Middle frontal gyrus (tissue), 1 donor: Measurements from ENCODE around the gene ABCA9.
"Not testable (repeated sequence)": the region's sequence is repeated elsewhere in the genome, so short reads cannot be mapped to it uniquely, and the experiment has no call there.

Experiments used
- DNase-seq: peaks from one replicate; pipeline ENCODE4 v3.0.0-alpha.2; 2015; ENCODE audit warnings: low spot score; ENCODE audit errors: extremely low spot score

Gene ABCA9

DNA sequence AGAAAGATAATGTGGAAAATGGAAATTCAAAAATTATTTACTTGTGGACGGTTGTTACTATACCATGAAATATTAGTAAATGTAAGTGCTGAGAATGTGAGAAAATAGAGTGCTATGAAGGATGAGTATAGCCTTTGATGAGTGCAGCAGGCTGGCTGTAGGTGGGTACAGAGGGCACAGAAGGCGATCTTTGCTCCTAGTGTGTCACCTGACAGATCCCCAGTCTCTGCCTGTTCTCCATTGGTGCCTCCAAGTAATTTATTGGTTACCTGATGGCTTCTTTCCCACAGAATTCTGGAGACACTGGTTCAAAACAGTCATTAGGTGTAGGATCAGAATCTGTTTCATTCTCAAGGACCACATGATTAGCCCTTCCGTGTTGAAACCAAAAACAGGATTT lies 28.9 kb downstream of the ABCA9 start:
- DNase-seq = no peak

DNA sequence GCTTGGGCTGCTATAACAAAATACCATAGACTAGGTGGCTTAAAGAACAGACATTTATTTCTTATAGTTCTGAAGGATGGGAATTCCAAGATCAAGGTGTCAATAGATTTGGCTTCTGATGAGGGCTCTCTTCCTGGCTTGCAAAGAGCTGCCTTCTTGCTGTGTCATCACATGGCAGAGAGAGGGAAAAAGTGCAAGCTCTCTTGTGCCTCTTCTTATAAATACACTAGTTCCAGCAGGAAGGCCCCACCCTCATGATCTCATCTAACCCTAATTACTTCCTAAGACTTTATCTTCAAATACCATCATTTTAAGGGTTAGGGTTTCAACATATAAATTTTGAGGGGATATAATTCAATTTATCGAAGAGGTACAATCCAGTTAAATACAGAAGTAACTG lies 30.6 kb downstream of the ABCA9 start:
- no peak for DNase-seq

DNA sequence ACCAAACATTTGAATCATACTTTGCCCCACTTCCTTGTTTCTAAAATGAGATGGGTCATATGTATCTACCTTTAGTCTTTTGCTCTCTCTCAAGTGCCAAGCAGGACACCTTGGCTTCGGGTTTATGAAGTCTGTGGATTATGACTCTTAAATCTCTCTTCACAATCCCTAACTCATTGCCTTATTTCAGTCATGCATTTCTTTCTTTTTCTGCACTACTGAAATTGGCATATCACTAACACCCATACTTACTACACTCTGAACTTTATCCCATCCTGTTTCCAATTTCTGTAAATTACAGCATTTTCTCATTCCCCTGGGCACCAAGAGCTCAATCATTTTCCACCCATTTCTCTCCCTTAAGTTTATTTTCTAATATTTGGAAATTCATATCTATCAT lies 42.0 kb downstream of the ABCA9 start:
- DNase-seq = no peak

DNA sequence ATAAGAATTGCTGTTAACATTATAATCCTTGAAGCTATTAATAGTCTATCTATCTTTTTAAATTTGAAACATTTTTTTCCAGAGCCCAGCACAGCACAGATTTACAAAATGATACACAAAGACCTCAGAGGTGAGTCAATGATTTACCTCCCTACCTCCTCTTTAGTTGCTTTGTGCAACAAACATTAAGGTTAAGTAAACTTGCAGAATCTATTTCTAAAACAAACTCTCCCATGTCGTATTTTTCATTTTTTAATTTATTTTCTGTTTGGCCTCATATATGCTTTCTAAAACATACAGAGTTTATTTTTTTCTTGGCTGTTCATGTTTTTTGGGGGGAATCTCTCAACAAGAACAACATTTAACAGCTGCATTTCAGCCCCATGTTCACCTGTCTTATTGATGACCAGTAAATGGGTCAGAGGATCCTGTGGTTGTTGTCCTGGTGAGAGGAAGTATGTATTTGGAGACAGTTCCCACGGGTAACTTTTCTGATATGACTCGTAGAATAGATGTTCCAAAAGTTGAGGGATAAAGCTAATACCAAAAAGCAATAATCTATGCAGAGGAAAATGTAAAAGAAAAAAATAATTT lies 42.6 kb downstream of the ABCA9 start:
- DNase-seq = no peak

DNA sequence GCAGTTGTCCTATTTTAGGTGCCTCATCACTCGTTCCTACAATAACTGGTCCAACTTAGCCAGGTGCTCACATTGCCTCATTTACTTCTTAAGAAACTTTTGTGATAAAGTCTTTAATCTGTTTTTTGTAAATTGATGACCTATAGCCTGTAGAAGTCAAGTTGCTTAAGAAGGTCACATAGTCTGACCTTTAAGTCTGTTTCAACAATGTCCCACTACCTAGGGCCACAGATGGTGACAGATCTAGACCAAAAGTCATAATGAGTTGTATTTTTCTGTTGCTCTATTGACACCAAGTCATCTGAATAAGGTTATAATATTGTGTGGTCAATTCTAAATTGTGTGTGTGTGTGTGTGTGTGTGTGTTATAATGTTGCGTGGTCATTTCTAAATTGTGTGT lies 45.1 kb downstream of the ABCA9 start:
- no peak for DNase-seq

DNA sequence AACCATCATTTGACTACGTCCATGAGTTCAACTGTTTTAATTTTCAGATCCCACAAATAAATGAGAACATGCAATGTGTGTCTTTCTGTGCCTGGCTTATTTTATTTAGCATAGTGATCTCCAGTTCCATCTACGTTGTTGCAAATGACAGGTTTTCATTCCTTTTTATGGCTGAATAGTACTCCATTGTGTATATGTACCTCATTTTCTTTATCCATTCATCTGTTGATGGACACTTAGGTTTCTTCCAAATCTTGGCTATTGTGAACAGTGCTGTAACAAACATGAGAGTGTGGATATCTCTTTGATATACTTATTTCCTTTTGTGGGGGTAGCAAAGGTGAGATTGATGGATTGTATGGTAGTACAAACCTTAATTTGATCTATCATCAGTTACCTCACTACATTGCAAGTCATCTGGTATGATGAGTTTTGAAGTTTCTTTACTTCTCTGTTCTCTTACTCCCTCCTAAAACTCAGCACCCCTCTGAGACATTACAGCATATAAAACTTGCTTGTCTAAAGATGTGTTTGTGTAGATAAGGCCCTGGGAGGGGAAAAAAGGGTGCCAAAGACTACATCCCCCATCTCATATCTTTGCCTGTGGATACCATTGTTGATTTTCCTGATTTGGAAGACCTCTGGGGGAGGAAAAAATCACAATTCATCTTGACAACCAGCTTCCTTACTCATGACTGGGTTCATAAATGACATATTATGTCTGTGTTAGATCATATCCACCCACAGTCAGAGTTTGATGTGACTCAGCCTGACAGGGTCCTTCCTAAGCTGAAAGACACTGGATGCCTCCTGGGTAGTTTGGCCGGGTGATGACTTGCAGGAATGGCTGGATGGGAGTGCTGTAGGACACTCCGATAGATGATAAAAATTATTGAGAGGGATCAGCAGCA lies 47.6 kb downstream of the ABCA9 start:
- DNase-seq = no peak

DNA sequence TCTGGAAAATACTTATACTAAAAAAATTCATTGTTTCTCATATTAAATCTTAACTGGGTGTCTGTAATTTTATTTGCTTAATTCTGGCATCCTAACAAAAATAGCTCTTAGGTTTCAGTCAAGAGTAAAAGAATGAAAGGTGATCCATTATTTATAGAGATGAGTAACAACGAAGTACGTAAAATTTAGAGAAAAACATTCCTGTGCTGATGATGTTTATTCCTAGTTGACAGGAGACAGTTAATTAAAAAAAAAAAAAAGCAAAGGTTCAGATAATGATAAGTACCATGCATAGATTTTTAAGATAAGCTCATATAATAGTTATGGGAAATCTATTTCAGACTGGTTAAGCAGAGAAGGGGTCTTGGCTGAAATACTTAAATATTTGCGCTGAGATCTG lies 50.8 kb downstream of the ABCA9 start:
- DNase-seq = no peak

DNA sequence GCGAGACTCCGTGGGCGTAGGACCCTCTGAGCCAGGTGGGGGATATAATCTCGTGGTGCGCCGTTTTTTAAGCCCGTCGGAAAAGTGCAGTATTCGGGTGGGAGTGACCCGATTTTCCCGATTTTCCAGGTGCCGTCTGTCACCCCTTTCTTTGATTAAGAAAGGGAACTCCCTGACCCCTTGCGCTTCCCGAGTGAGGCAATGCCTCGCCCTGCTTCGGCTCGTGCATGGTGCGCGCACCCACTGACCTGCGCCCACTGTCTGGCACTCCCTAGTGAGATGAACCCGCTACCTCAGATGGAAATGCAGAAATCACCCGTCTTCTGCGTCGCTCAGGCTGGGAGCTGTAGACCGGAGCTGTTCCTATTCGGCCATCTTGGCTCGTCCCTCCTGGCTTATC lies 56.0 kb downstream of the ABCA9 start:
- not testable (repeated sequence) for DNase-seq

DNA sequence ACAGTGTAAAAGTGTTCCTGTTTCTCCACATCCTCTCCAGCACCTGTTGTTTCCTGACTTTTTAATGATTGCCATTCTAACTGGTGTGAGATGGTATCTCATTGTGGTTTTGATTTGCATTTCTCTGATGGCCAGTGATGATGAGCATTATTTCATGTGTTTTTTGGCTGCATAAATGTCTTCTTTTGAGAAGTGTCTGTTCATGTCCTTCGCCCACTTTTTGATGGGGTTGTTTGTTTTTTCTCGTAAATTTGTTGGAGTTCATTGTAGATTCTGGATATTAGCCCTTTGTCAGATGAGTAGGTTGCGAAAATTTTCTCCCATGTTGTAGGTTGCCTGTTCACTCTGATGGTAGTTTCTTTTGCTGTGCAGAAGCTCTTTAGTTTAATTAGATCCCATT lies 61.0 kb downstream of the ABCA9 start:
- DNase-seq = not testable (repeated sequence)

DNA sequence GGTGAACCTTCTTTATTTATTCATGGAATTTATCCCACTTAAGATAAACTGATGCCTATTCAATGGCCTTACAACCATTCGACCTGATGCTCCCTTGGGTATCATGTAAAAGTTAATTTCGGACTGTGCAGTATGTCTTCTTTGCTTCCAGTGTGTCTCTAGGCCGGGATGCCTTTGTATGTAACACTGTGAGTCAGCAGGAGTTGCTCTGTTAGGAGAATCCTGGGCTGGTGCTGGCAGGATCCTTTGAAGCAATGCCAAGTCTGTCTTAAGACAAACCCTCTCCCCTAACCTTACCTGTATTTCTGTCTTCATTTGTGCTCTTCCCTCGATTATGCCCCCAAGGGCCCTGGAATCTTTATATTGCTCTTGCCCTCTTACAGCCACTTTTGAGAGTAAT lies 67.6 kb downstream of the ABCA9 start:
- no peak for DNase-seq

DNA sequence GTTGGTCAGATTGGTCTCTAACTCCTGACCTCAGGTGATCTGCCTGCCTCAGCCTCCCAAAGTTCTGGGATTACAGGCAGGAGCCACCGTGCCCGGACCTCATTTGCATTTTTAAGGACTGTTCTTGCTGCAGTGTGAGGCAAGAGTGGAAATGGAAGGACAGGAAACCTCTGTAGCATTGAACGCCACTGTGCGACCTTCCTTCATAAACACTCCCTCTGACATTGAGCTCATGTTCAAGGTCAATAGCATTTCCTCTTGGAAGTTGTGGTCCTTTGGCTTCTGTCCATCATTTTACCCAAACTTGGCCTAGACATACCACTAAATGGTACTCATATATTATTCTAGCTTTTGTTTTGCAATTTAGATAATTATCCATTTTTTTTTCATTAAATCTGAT lies 72.8 kb downstream of the ABCA9 start:
- no peak for DNase-seq

DNA sequence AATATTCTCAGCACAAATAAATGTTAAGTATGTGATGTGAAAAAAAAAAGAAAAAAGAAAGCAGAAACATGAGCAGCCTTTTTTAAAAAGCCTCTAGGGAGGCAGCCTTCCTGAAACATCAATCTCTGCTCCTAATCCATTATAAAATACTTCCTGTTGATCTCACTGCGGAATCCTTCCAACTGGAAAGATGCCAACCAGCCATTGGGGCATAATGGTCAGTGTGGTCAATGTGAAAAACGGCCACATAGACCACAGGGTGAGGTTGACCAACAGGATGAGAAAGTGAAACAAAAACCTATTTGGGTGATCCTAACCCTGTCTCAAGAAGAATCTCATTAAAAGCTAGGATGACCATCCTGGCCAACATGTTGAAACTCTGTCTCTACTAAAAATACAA lies 79.4 kb downstream of the ABCA9 start:
- DNase-seq = no peak

DNA sequence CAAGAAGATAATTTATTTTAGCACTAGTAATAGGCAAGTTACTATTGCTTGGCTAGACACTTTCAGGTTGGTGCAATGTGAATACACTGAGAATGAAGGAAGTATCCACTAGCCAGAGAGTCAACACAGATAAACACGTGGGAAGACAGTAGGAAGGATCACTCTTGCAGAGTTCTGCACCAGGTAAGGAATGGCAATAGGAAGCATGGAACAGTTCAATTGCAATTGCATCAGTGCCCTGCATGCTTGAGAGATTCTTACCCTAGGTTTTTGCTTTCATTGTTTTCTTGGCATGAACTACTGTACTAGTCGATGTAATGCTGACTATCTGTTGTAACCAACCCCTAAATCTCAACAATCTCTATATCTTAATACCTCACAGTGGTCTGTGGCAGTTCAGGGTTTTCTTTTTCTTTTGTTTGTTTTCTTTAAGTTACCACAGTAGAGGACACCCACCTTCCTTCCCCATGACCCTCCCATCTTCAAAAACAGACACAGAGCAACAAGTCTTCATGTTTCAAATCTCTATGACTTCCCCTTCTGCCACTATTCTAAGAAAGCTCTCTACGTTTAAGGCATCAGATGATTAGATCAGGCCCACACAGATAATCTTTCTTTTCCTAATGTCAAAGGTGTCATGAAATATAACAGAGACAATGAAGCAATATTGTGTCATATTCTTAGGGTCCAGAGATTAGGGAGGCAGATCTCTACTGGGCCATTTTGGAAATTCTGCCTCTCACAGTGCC lies 87.5 kb downstream of the ABCA9 start:
- DNase-seq = no peak

DNA sequence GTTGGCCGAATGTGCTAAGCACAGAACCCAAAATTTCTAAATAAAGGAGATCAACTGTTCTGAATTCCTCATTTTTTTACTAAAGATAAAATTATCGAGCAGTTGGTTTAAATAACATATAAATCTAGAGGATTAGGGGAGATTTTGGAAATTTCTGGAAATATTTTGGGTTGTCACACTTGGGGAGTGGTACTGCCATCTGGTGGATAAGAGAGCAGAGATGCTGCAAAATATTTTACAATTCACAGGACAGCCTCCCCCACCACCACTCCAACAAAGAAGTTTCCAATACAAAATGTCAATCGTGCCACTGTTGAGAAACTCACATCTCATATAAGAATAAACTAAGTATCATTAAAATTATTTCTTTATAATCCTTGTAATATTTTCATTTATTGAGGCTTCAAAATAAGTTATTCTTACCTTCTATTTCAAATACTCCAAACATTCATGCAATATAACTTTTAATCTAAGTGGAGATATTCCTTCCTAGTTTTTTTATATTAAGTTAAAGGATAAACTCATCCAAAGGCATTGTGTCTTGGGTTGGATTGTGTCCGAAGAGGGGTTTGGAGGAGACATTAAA lies 88.5 kb downstream of the ABCA9 start:
- peak; percentile 35 for DNase-seq

DNA sequence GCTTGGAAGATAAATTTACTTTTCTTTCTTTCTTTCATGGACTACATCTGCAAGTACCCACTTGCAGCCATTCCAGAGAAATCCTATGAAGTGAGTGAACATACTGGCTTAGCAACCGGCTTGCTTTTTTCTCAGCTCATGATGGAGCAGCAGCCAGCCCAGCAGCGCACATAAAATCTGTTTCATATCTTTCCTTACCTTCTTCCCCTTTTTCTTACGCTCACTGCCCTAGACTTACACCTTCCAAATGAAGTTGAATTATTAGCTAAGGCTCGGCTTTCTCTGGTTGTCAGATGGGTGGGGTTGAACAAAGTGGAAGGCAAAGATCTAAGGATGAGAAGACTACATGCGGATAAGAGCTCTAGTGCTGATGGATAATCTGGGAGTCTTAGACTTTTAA lies 91.6 kb downstream of the ABCA9 start:
- no peak for DNase-seq

DNA sequence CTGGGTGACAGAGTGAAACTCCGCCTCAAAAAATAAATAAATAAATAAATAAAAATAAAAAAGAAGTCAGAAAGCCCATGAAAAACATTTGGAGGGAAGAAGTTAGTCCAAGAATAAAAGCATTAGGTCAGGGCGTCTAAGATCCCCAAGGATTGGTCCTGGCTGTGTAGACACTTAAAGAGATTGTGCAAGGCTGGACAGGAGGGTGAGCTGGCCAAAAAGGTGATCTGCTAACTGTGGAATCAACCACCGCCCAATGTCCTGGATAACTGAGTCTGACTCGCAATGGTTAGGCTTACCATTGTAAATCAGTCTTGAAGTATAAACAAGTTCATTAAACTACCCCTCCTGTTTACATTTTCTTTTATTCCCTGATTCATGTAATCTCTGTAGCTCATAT lies 96.8 kb downstream of the ABCA9 start:
- DNase-seq = no peak

DNA sequence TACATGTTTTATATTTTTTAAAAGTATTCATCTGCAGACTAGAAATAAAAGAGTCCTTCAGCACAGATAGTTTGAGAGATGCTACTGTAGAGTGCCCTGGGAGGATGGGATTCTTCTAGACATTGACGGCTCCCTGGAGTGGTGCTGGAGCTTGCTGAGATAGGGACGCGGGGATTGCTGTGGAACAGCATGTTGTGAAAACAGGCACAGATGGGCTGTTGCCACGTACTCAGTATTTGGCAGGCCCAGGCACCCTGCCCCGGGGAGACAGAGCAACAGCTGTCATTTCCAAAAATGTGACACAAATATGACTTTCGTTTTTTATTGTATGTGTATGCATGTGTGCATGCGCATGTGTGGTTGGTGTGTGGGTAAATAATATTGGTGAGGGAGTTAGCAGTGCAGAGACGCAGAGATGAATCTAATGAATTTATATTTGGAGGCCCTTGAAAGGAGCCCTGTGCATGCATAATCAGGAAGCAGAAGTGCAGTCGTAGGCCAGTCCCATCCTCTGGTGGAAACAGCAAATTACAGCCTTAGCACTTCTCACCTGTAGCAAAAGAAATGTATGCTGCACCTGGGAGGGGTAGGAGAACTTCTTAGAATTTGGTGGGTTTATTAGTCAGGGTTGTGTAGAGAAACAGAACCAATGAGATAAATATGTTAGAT lies 99.4 kb downstream of the ABCA9 start:
- DNase-seq = no peak

DNA sequence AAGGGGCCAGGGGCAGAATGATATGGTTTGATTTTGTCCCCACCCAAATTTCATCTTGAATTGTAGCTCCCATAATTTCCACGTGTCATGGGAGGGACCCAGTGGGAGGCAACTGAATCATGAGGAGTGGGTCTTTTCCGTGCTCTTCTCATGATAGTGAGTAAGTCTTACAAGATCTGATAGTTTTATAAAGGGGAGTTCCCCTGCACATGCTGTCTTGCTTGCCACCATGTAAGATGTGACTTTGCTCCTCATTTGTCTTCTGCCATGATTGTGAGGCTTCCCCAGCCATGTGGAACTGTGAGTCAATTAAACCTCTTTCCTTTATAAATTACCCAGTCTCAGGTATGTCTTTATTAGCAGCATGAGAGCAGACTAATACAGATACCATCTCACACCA lies 101.6 kb downstream of the ABCA9 start:
- not testable (repeated sequence) for DNase-seq

DNA sequence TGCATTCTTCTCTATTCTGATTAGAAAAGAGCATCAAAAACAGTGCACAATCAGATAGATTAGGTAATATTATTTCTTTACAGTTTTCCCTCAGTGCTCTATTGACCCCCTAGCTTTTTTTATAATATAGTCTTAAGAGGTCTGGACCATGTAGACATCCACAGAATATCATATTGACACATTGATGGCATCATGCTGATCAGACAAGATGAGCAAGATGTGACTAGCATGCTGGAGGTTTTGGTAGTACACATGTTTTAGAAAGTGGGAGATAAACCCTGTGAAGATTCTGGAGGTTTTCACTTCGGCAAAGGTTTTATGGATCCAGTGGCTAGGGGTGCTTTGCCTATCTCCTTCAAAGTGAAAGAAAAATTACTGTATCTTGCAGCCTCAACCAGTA lies 102.8 kb downstream of the ABCA9 start:
- no peak for DNase-seq

DNA sequence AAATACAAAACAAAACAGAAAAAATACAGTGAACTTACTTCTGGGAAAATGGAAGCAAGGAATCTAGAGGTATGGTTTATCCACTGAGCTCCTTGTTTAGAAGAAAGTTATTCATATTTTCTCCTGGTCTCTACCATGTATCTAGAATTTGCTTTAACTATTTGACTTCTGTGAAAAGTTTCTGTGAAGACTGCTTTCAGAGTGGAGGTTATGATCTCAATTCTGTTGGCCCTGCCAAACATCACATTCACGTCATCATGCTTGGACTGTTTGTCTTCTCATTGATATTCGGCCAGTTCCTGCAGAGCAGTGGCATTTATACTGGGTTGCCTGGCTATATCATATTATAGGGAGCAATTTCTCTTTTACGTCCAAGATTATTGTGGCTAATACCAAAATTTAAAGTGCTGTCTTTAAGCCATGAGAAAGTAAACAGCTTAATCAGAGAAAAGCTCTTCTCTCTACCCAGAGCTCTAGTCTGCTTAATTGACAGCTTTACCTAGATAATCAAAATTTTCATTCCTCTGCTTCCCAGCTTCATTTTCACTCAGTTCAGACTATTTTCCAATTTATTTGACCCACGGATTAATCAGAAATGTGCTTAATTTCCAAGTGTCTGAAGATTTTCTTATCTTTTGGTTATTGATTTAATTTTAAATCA lies 105.4 kb downstream of the ABCA9 start, which contains the start of gene ABCA8:
TSS of gene ABCA8 (minus strand) at position 212 of the 661 bp plus-strand sequence. CDS start 13,358 bp downstream, outside the sequence.
- DNase-seq = peak; percentile 64
